GM18867 (cell line): ENCODE measurements around the gene GFM1.

Experiments used
- ATAC-seq: cut with Tn5 transposase; IDR thresholded peaks from one replicate; pipeline ENCODE4 v1.9.1; 2021; ENCODE audit warnings: mild to moderate bottlenecking, moderate library complexity; ENCODE audit not compliant: unreplicated experiment

GFM1 gene

GRCh38 chr3:158644345-158644908 is at the start of gene GFM1:
GFM1 (plus strand) TSS chr3:158644527; CDS start chr3:158644635, 108 bp downstream.
- ATAC-seq: peak; percentile 99

- no peak for ATAC-seq
Observed at GRCh38 chr3:158600787-158601186, 43.5 kb upstream of the GFM1 start.

- no peak for ATAC-seq
Observed at GRCh38 chr3:158602227-158602626, 42.1 kb upstream of the GFM1 start.

GRCh38 chr3:158617982-158618875 is 26.1 kb upstream of the GFM1 start:
- no peak for ATAC-seq

- no peak for ATAC-seq
Observed at GRCh38 chr3:158625881-158626280, 18.4 kb upstream of the GFM1 start.

GRCh38 chr3:158631981-158632380 is 12.3 kb upstream of the GFM1 start:
- no peak for ATAC-seq

- no peak for ATAC-seq
Observed at GRCh38 chr3:158640646-158641045, 3.7 kb upstream of the GFM1 start.

- ATAC-seq: no peak
Observed at GRCh38 chr3:158642005-158642404, 2.3 kb upstream of the GFM1 start.

GRCh38 chr3:158642474-158643210 is 1.7 kb upstream of the GFM1 start:
- ATAC-seq: no peak

- no peak for ATAC-seq
Observed at GRCh38 chr3:158649791-158650190, 5.5 kb downstream of the GFM1 start.

GRCh38 chr3:158651192-158651591 is 6.9 kb downstream of the GFM1 start:
- no peak for ATAC-seq

- ATAC-seq: no peak
Observed at GRCh38 chr3:158652463-158652862, 8.1 kb downstream of the GFM1 start.

GRCh38 chr3:158658889-158659288 is 14.6 kb downstream of the GFM1 start:
- ATAC-seq: no peak

- ATAC-seq: peak; percentile 90
Observed at GRCh38 chr3:158659454-158660237, 15.3 kb downstream of the GFM1 start.

GRCh38 chr3:158660711-158661110 is 16.4 kb downstream of the GFM1 start:
- ATAC-seq: no peak

- ATAC-seq: no peak
Observed at GRCh38 chr3:158663246-158663645, 18.9 kb downstream of the GFM1 start.

- ATAC-seq: no peak
Observed at GRCh38 chr3:158663832-158664231, 19.5 kb downstream of the GFM1 start.

GRCh38 chr3:158666416-158666815 is 22.1 kb downstream of the GFM1 start:
- no peak for ATAC-seq

- ATAC-seq: no peak
Observed at GRCh38 chr3:158668506-158668905, 24.2 kb downstream of the GFM1 start.

- no peak for ATAC-seq
Observed at GRCh38 chr3:158671821-158672214, 27.5 kb downstream of the GFM1 start.
